ENCODE results near the gene UNCX.
"Not testable (repeated sequence)": the region's sequence is repeated elsewhere in the genome, so short reads cannot be mapped to it uniquely, and the experiment has no call there.

DNA sequence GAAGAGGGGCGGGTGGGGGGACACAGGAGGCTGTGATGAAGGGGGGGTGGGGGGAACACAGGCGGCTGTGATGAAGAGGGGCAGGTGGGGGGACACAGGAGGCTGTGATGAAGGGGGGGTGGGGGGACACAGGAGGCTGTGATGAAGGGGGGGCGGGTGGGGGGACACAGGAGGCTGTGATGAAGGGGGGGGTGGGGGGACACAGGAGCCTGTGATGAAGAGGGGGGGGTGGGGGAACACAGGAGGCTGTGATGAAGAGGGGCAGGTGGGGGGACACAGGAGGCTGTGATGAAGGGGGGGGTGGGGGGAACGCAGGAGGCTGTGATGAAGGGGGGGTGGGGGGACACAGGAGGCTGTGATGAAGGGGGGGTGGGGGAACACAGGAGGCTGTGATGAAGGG lies 36.2 kb upstream of the UNCX start:
- TF ChIP-seq, protein P1, sequence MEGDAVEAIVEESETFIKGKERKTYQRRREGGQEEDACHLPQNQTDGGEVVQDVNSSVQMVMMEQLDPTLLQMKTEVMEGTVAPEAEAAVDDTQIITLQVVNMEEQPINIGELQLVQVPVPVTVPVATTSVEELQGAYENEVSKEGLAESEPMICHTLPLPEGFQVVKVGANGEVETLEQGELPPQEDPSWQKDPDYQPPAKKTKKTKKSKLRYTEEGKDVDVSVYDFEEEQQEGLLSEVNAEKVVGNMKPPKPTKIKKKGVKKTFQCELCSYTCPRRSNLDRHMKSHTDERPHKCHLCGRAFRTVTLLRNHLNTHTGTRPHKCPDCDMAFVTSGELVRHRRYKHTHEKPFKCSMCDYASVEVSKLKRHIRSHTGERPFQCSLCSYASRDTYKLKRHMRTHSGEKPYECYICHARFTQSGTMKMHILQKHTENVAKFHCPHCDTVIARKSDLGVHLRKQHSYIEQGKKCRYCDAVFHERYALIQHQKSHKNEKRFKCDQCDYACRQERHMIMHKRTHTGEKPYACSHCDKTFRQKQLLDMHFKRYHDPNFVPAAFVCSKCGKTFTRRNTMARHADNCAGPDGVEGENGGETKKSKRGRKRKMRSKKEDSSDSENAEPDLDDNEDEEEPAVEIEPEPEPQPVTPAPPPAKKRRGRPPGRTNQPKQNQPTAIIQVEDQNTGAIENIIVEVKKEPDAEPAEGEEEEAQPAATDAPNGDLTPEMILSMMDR (optimal IDR thresholded peaks at IDR 0.05 in 1 of 3, IDR thresholded peaks at IDR 0.05 in 1 of 3, conservative IDR thresholded peaks at IDR 0.05 in 1 of 3; ENCODE audit: extremely low read depth in 1 of 3, insufficient read depth in 2 of 3, low read length in 3 of 3), result not testable (repeated sequence)
- TF ChIP-seq EZH2 (IDR thresholded peaks at IDR 0.05; ENCODE audit: low read length), result not testable (repeated sequence)

Data from keratinocyte (primary cell).